Body of pancreas (tissue), 4 donors: ENCODE results near the gene CCDC86. TPM values are rescaled to one million over a fixed set of nuclear protein-coding genes. Genes with fewer than 3 reads are reported as not detected.
"Not testable (repeated sequence)": the region's sequence is repeated elsewhere in the genome, so short reads cannot be mapped to it uniquely, and the experiment has no call there.

Experiments used
- ATAC-seq: fragments of 150-250 bp; one replicate; pipeline ENCODE4 v1.9.1; 2016
- DNase-seq, 4 donors: peaks; one replicate each; pipeline ENCODE4 v3.0.0-alpha.2; 2019
- H3K27ac ChIP-seq, 4 donors: fragments of 200-600 bp; sonication (generic); 1 replicate in 3 of 4; 2 replicates in 1 of 4; pipeline versions ENCODE4 v1.5.1 to v1.6.1; 2016 to 2019; ENCODE audit warnings: mild to moderate bottlenecking in 1 of 4, mixed read lengths in 1 of 4, moderate library complexity in 1 of 4
- H3K27me3 ChIP-seq, 2 donors: fragments of 200-600 bp; sonication (generic); one replicate each; pipeline ENCODE4 v1.6.0; 2016; ENCODE audit warnings: mild to moderate bottlenecking in 1 of 2
- H3K36me3 ChIP-seq, 2 donors: fragments of 200-600 bp; sonication (generic); replicated peaks in 1 of 2; 2 replicates each; pipeline ENCODE4 v1.5.1; 2016; ENCODE audit warnings: low read depth in 2 of 2; ENCODE audit not compliant: insufficient read depth in 1 of 2
- H3K4me1 ChIP-seq: fragments of 200-600 bp; sonication (generic); one replicate; pipeline ENCODE4 v1.6.0; 2016
- H3K4me3 ChIP-seq, 2 donors: fragments of 200-600 bp; sonication (generic); 1 replicate in 1 of 2; 2 replicates in 1 of 2; pipeline ENCODE4 v1.5.1; 2016 to 2019
- H3K9me3 ChIP-seq, 3 donors: fragments of 200-600 bp; sonication (generic); 1 replicate in 2 of 3; 2 replicates in 1 of 3; pipeline ENCODE4 v1.5.1; 2016
- POLR2A ChIP-seq, 3 donors: fragments of 450-650 bp; IDR thresholded peaks; one replicate each; pipeline ENCODE4 v1.6.1; 2016; ENCODE audit warnings: antibody characterized with exemption in 3 of 3, mild to moderate bottlenecking in 2 of 3
- WGBS, 2 donors: methylation state at CpG; one replicate each; pipeline ENCODE4 v1.1.5; 2017; 5-methylcytosine and 5-hydroxymethylcytosine counted together
- intact Hi-C: fragments of 100-400 bp; cut with DNase I; formaldehyde crosslinking; loops from one replicate; pipeline ENCODE4 v1.15.1; 2023
- total RNA-seq, 2 donors: library from RNA; depleted of rRNA; stranded (reverse); fragments of >200 nt; gene quantifications; one replicate each; pipeline ENCODE4 v1.1.0, GENCODE V29; 2016
- TF ChIP-seq, protein P1 (sequence below), 7 experiments: fragments of 450-650 bp in 4 of 7; fragments of 200-600 bp in 3 of 7; sonication (generic) in 3 of 7; IDR thresholded peaks; one replicate each; pipeline ENCODE4 v1.5.1; 2016 to 2019; ENCODE audit warnings: antibody characterized with exemption in 7 of 7

The CCDC86 gene
- total RNA-seq, 2 donors from 2014 or later, result 14.8 to 26.4 TPM

DNA sequence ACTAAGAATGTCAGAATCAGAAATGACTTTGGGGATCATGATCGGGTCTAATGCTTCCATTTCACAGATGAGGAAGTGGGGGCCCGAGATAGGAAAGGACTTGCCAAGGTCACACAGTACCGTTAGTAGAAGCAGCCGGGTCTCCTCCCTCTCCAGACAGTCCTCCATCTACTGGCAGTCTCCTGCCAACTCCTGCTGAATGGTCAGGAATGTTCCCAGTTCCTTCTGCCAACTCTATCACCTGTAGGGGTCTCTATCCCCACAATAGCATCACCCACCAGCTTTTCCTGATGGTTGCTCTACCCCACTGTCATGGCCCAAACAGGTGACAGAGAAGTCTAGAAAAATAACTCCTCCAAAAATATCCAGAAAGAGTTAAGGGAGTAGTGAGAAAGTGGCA, 23.9 kb upstream of the CCDC86 start:
- 46 to 57% methylated on average over 4 of the region's 4 CpGs for WGBS, 2 donors
- Histone ChIP-seq H3K9me3 (peaks cover 0 to 7% (median 0%) of the 10 kb centered on the region in 3 donors), H3K36me3 (no peaks in the 10 kb centered on the region), H3K4me3 (no peak overlapping the region), H3K4me1 (no peaks in the 10 kb centered on the region), H3K27ac (no peak overlapping the region), H3K27me3 (no peaks in the 10 kb centered on the region)
- intact Hi-C loops, result no loop called here
- DNase-seq (no peak), ATAC-seq (no peak)
- no peak for TF ChIP-seq POLR2A (IDR thresholded peaks at IDR 0.05)
- TF ChIP-seq, protein P1, sequence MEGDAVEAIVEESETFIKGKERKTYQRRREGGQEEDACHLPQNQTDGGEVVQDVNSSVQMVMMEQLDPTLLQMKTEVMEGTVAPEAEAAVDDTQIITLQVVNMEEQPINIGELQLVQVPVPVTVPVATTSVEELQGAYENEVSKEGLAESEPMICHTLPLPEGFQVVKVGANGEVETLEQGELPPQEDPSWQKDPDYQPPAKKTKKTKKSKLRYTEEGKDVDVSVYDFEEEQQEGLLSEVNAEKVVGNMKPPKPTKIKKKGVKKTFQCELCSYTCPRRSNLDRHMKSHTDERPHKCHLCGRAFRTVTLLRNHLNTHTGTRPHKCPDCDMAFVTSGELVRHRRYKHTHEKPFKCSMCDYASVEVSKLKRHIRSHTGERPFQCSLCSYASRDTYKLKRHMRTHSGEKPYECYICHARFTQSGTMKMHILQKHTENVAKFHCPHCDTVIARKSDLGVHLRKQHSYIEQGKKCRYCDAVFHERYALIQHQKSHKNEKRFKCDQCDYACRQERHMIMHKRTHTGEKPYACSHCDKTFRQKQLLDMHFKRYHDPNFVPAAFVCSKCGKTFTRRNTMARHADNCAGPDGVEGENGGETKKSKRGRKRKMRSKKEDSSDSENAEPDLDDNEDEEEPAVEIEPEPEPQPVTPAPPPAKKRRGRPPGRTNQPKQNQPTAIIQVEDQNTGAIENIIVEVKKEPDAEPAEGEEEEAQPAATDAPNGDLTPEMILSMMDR (IDR thresholded peaks at IDR 0.05), result no peak

DNA sequence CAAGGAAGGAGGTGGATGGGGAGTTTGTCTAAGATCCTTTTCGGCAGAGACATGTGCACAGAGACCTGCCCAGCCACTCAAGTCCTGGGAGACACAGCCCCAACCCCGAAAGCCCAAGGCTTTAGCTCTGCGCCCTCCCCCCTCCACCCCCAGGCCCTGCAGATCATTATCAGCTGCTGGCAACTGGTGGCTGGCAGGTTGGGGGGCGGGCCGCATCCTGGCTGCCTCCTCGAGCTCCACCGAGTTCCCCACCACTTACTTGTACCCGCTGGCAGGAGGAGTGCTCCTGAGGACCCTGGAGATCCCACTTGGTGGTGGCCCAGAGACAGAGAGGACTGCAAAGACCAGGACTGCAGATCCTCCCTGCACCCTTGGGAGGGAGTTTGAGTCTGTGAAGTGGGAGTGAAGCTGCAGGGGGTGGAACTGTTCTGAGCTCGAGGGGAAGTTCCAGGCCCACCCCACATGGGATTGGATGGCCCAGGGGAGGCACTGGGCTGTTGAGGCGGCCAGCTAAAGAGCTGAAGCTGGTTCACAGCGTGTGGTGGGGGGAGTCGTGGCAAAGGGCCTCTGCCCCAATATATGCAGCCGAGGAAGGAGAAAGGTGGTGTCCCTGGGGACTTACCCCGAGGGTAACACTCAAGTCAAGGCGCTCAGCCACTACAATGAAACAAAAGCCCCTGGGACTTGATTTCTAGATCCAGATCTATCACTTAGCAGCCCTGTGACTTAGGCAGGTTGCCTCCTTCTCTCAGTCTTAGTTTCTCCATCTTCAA, 19.9 kb upstream of the CCDC86 start:
- H3K27ac ChIP-seq, result no peak overlapping the region
- no peaks in the 10 kb centered on the region for H3K4me1 ChIP-seq
- no peak overlapping the region for H3K4me3 ChIP-seq
- ATAC-seq (no peak), DNase-seq (no peak)
- TF ChIP-seq POLR2A (IDR thresholded peaks at IDR 0.05), result no peak
- TF ChIP-seq, protein P1 (IDR thresholded peaks at IDR 0.05), result no peak
- intact Hi-C loops, result loop anchor here (10.0 kb wide), 1 partner anchor 373 kb away; no protein-coding TSS in a partner anchor
- no peaks in the 10 kb centered on the region for H3K36me3 ChIP-seq
- H3K9me3 ChIP-seq, result peaks cover 0 to under 1% (median 0%) of the 10 kb centered on the region in 3 donors
- no peaks in the 10 kb centered on the region for H3K27me3 ChIP-seq
- WGBS, 2 donors, result 58 to 64% methylated on average over 7 to 15 of the region's 15 CpGs

DNA sequence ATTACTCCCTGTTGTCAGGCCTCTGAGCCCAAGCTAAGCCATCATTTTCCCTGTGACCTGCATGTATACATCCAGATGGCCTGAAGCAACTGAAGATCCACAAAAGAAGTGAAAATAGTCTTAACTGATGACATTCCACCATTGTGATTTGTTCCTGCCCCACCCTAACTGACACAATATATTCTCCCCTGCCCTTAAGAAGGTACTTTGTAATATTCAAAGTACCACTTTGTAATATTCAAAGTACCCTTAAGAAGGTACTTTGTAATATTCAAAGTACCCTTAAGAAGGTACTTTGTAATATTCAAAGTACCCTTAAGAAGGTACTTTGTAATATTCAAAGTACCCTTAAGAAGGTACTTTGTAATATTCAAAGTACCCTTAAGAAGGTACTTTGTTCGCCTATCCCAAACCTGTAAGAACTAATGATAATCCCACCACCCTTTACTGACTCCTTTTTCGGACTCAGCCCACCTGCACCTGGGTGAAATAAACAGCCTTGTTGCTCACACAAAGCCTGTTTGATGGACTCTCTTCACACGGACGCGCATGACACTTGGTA, 18.1 kb upstream of the CCDC86 start:
- H3K27me3 ChIP-seq, DNase-seq, H3K36me3 ChIP-seq, H3K4me3 ChIP-seq, H3K9me3 ChIP-seq, H3K27ac ChIP-seq, H3K4me1 ChIP-seq, ATAC-seq: not testable (repeated sequence)
- 77 to 81% methylated on average over 5 of the region's 5 CpGs for WGBS, 2 donors
- intact Hi-C loops, result loop anchor here (10.0 kb wide), 1 partner anchor 371 kb away; no protein-coding TSS in a partner anchor

DNA sequence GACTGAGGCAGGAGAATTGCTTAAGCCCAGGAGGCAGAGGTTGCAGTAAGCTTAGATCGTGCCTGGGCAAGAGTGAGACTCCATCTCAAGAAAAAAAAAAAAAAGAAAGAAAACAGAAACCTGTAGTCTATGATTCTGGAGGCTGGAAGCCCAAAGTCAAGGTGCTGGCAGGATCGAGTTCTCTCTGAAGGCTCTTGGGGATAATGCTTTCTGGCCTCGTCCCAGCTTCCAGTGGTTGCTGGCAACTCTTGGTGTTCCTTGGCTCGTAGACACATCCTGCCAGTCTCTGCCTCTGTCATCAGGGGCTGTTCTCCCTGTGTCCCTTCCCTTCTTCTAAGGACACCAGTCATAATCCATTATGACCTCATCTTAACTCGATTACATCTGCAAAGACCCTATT, 16.8 kb upstream of the CCDC86 start:
- H3K4me3 ChIP-seq, result no peak overlapping the region
- ATAC-seq, result no peak
- no peaks in the 10 kb centered on the region for H3K36me3 ChIP-seq
- TF ChIP-seq, protein P1 (IDR thresholded peaks at IDR 0.05), result no peak
- no peak for TF ChIP-seq POLR2A (IDR thresholded peaks at IDR 0.05)
- no peaks in the 10 kb centered on the region for H3K9me3 ChIP-seq
- H3K4me1 ChIP-seq, result no peaks in the 10 kb centered on the region
- intact Hi-C loops, result loop anchor here (10.0 kb wide), 1 partner anchor 370 kb away; no protein-coding TSS in a partner anchor
- WGBS, 2 donors, result 76 to 84% methylated on average over 5 of the region's 5 CpGs
- H3K27ac ChIP-seq, result no peak overlapping the region
- DNase-seq, result no peak
- H3K27me3 ChIP-seq, result no peaks in the 10 kb centered on the region

DNA sequence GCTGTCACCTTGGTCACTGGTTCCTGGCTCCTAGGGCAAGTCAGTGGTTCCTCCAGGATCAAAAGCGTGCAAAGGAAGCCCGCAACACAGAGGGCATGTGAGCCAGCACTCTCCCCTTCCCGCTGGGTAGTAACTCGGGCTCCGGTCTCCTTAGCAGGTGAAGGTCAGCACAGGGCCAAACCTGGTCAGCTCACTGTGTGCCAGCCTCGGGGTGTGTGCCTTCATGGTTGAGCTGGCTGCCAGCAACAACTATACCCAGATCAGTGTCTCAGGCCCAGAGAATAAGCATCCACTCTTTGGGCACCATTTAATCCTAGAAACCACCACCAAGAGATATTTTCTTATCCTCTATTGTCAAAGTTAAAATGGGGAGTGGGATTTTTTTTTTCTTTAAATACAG, 16.1 kb upstream of the CCDC86 start:
- Histone ChIP-seq H3K4me1 (no peaks in the 10 kb centered on the region), H3K9me3 (no peaks in the 10 kb centered on the region), H3K36me3 (no peaks in the 10 kb centered on the region), H3K27ac (no peak overlapping the region), H3K27me3 (no peaks in the 10 kb centered on the region), H3K4me3 (no peak overlapping the region)
- intact Hi-C loops, result loop anchor here (10.0 kb wide), 1 partner anchor 369 kb away; no protein-coding TSS in a partner anchor
- 43 to 79% methylated on average over 1 to 6 of the region's 6 CpGs for WGBS, 2 donors
- ATAC-seq (no peak), DNase-seq (no peak)
- TF ChIP-seq, protein P1 (IDR thresholded peaks at IDR 0.05), result no peak
- no peak for TF ChIP-seq POLR2A (IDR thresholded peaks at IDR 0.05)
